Activated naive CD4-positive, alpha-beta T cell treated with anti-CD3 and anti-CD28 coated beads, Interleukin-2, amount 50 U/mL, for 24 hours (primary cell): Measurements from ENCODE around the gene CNN1.
"Not testable (repeated sequence)": the region's sequence is repeated elsewhere in the genome, so short reads cannot be mapped to it uniquely, and the experiment has no call there.

Source experiments
- H3K27ac Mint-ChIP-seq: one replicate; pipeline ENCODE4 v1.8.0; 2021; ENCODE audit warnings: mild to moderate bottlenecking, mixed read lengths
- H3K27me3 Mint-ChIP-seq: one replicate; pipeline ENCODE4 v1.8.0; 2021; ENCODE audit warnings: mixed read lengths
- H3K36me3 Mint-ChIP-seq: one replicate; pipeline ENCODE4 v1.8.0; 2021; ENCODE audit warnings: mixed read lengths
- H3K4me1 Mint-ChIP-seq: one replicate; pipeline ENCODE4 v1.8.0; 2021; ENCODE audit warnings: mixed read lengths
- H3K4me3 Mint-ChIP-seq: one replicate; pipeline ENCODE4 v1.8.0; 2021; ENCODE audit warnings: mild to moderate bottlenecking, mixed read lengths
- H3K9me3 Mint-ChIP-seq: one replicate; pipeline ENCODE4 v1.8.0; 2021; ENCODE audit warnings: mixed read lengths

CNN1 gene

DNA sequence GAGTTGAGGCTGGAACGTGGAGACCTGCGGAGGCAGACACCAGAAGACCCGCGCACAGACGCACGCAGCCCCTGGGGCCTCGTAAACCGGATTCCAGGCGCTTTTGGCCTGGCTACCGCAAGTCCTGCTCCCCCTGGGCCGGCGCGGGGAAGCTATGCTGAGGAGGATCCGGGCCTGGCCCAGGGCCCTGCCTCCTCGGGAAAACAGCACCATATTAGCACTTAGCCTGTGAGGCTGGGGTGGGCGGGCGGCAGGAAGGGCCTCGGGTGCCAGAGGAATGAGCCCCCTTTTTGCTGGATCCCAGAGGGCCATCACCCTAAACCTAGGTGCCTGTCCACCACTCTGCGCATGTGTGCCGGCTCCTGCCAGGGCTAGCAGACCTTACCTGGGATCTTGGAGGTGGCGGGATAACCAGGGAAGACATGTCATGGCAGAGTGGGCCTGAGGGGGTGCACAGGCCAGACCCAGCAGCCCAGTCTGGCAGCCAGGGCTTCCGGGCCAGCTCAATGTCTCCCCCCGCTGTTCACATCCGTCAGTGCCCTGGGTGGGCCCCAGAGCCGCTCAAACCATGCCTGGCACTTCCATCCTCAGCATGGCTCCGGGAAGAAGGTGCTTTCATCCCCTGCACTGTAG lies 13.1 kb downstream of the CNN1 start:
- no peak overlapping the region for H3K4me3 Mint-ChIP-seq
- H3K36me3 Mint-ChIP-seq, result peaks cover under 1% of the 10 kb centered on the region
- no peaks in the 10 kb centered on the region for H3K9me3 Mint-ChIP-seq

DNA sequence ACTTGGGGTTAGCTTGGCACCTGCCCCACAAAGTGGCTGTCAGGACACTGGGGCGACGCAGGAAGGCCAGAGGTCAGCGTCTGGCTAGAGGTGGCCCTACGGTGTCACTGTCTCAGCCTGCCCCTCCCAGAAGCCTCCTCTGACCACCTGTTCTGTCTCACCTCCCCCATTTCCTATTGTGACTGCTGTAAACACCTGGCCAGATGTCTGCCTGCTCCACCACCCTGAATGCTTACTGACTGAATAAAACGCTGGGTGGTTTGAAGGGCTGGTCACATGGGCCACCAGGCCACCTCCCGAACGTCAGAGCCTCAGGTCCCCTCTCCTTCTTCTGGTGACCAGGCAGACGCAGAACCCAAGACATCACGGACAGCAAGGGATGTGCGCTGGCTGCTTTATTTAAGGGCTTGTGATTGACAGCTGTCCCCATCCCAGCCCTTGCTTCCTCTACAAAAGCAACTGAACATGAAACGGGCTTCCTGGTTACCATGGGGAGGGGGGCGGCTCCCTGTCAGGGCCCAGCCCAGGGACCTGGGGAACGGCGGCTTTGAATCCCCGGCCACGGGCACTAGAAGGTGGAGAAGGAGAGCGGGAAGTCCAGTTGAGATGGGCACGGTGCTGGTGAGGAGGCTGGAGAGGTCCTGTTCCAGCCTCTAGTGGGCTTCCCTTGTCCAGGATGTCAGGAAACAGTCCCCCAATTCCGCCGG lies 14.2 kb downstream of the CNN1 start:
- H3K27ac Mint-ChIP-seq, result no peak overlapping the region
- peaks cover 2% of the 10 kb centered on the region for H3K36me3 Mint-ChIP-seq
- no peaks in the 10 kb centered on the region for H3K9me3 Mint-ChIP-seq
- H3K4me3 Mint-ChIP-seq, result no peak overlapping the region
- no peaks in the 10 kb centered on the region for H3K27me3 Mint-ChIP-seq
- H3K4me1 Mint-ChIP-seq, result peaks cover 22% of the 10 kb centered on the region

More for the DNA sequence above, 13.1 kb downstream of the CNN1 start:
- Mint-ChIP-seq H3K4me1 (peaks cover 14% of the 10 kb centered on the region), H3K27ac (no peak overlapping the region), H3K27me3 (no peaks in the 10 kb centered on the region)

DNA sequence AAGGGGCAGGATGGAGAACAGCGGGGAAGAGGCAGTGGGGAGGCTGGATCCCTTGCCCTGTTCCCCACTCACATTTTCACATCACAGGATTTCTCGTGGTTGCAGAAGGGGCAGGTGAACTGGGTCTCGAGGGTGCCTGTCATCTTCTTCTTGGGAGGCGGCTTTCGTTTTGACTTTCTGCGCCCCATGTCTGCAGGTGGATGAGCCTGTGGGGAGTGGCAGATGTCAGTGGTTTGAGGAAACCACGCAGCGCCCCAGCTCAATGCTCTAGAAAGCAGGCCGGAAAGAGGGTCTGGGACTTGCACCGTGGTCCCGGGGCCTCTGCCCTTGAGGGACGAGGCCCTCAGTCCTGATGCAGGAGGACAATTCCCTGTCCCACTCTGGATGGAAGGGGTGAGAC lies 15.5 kb downstream of the CNN1 start:
- Mint-ChIP-seq H3K36me3 (peaks cover 2% of the 10 kb centered on the region), H3K9me3 (no peaks in the 10 kb centered on the region), H3K4me3 (no peak overlapping the region), H3K27me3 (no peaks in the 10 kb centered on the region), H3K4me1 (peaks cover 29% of the 10 kb centered on the region), H3K27ac (peak overlapping the region; percentile 41)

DNA sequence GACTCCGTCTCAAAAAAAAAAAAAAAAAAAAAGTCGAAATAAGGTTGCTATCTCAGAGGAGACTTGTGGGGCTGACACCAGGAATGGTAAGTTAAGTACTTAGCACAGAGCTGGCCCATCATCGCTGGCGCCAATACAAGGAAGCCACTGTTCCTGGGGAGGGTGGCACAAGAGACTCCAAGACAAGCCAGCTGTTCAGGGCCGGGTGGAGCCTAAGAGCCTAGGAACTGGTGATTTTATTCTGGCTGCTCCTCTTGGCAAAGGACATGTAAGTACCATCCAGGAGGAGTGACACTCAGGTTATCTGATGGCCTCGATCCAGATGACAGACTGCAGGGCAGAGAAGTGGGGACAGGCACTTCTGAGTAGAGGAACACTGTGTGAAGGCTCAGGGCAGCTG lies 16.6 kb downstream of the CNN1 start:
- Mint-ChIP-seq H3K9me3 (no peaks in the 10 kb centered on the region), H3K4me1 (peaks cover 36% of the 10 kb centered on the region), H3K27ac (peak overlapping the region; percentile 37), H3K4me3 (no peak overlapping the region), H3K36me3 (peaks cover 2% of the 10 kb centered on the region), H3K27me3 (no peaks in the 10 kb centered on the region)

DNA sequence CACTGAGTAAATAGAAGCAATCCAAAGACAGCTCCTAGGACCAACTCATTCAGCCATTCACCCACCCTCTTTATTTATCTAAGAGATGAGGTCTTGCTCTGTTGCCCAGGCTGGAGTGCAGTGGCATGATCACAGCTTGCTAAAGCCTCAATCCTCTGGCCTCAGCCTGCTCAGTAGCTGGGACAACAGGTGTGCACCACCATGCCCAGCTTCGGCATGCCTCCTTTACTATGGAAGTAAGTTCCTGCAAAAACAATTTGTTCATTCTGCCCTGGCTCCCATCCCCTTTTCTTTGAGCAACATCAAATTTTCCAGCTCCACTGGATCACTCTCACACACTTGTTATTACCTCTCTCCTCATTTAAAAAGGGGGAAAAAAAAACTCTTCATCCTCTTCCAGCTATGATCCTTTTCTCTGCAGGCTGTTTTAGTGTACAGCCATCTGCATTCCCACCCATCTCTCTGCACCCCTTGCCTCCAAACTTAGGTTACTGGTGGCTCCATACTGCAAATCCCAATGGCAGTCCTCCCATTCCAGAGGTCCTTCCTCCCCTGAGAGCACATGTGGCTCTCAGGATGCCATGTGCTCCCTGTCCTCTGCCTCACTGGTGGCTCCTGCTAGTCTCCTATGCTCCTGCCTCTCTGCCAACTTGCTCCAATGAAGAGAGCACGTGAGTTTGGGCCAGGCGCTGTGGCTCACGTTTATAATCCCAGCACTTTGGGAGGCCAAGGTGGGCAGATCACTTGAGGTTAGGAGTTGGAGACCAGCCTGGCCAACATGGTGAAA lies 18.2 kb downstream of the CNN1 start:
- Mint-ChIP-seq H3K9me3 (no peaks in the 10 kb centered on the region), H3K27me3 (no peaks in the 10 kb centered on the region), H3K4me1 (peaks cover 43% of the 10 kb centered on the region), H3K36me3 (peaks cover 2% of the 10 kb centered on the region), H3K4me3 (peak overlapping the region; percentile 60), H3K27ac (no peak overlapping the region)

DNA sequence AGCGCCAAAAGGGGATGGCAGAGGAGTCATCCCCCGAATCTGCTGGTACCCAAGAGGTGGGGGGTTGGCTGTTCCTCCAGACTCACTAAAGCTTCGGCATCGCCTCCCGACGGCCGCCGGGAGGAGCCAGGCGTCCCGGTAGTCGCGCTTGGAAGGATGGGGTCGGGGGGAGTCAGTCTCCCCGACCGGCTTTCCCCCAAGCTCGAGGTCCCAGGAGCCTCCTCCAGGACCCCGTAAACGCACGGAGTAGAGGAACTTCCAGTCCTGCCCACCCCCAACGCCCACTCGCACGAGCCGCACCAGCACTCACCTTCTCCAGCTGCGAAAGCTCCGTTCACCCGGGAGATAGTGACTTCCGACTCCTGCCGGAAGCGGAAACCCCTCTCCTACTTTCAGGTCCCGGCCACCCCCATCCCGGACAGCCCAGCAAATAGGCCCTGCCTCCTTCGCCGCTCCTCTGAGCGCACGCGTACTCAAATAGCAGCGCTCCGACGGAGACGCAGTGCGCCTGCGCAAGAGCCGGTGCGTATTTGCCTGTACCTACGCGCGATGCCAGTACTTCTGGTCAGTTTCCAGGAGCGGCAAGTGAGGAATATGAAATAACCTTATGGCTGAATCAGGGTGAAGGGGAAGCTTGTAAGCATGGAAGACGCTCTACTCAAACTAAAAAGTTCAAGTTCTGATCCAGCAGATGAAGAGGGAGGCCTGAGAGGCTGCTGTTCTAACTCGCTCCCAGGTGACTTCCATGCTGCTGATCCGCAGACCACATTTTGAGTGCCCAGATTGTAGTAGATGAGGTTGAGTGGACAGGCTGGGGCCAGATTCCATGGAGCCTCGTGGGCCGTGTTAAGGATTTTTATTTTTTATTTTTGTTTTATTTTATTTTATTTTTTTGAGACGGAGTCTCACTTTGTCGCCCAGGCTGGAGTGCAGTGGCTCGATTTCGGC lies 20.5 kb downstream of the CNN1 start, which contains the start of gene ELOF1:
Gene ELOF1, minus strand, starts transcription at position 350 of the 948 bp plus-strand sequence. CDS start 4,883 bp downstream, outside the sequence.
- peaks cover 2% of the 10 kb centered on the region for H3K36me3 Mint-ChIP-seq
- no peaks in the 10 kb centered on the region for H3K27me3 Mint-ChIP-seq
- H3K4me1 Mint-ChIP-seq, result peaks cover 42% of the 10 kb centered on the region
- H3K9me3 Mint-ChIP-seq, result no peaks in the 10 kb centered on the region
- peak within 1 kb of the TSS; percentile 98 for H3K4me3 Mint-ChIP-seq
- H3K27ac Mint-ChIP-seq, result peak within 1 kb of the TSS; percentile 99

DNA sequence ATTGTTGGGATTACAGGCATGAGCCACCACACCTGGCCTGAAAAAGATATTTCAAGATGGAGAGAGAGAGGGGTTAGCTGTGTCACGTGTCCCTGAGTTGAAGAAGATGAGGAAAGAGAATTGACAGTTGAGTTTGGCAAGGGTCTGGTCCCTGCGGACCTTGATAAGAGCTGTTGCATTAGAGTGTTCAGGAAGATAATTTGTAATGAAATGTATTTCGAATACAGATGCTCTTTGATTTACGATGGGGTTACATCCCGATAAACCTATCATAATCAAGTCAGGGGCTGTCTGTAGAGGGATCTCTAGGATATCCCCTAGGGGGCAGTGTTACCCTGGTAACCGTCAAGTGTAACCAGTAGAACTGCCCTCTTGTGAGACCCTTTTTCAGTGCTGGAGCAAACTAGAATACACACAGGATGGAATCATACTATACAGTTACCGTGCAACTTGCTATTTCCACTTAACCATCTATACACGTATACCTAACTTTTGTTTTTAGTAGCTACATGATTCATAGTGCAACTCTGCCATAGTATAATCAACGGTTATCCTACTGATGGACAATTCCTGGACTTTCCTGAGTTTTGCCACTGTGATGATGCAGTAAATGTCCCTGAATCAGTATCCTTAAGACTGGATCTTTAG lies 21.9 kb downstream of the CNN1 start:
- peak overlapping the region; percentile 0 for H3K27ac Mint-ChIP-seq
- H3K4me1 Mint-ChIP-seq, result peaks cover 37% of the 10 kb centered on the region
- peak overlapping the region; percentile 98 for H3K4me3 Mint-ChIP-seq
- H3K36me3 Mint-ChIP-seq, result peaks cover 2% of the 10 kb centered on the region
- H3K9me3 Mint-ChIP-seq, result no peaks in the 10 kb centered on the region
- H3K27me3 Mint-ChIP-seq, result no peaks in the 10 kb centered on the region

DNA sequence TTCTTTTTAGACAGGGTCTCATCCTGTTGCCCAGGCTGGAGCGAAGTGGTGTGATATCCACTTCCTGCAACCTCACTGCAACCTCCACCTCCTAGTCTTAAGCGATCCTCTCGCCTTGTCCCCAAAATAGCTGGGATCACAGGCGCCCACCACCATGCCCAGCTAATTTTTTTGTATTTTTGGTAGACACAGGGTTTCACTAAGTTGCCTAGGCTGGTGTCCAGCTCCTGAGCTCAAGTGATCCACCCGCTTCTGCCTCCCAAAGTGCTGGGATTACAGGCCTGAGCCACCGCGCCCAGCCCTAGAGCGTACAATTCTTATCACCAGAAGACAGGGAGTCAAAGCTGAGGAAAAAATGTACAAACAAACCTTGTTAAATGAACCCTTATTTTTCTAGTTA lies 24.9 kb downstream of the CNN1 start:
- Mint-ChIP-seq H3K27me3 (no peaks in the 10 kb centered on the region), H3K9me3 (no peaks in the 10 kb centered on the region), H3K4me1 (peaks cover 18% of the 10 kb centered on the region), H3K4me3 (no peak overlapping the region), H3K36me3 (no peaks in the 10 kb centered on the region), H3K27ac (no peak overlapping the region)

DNA sequence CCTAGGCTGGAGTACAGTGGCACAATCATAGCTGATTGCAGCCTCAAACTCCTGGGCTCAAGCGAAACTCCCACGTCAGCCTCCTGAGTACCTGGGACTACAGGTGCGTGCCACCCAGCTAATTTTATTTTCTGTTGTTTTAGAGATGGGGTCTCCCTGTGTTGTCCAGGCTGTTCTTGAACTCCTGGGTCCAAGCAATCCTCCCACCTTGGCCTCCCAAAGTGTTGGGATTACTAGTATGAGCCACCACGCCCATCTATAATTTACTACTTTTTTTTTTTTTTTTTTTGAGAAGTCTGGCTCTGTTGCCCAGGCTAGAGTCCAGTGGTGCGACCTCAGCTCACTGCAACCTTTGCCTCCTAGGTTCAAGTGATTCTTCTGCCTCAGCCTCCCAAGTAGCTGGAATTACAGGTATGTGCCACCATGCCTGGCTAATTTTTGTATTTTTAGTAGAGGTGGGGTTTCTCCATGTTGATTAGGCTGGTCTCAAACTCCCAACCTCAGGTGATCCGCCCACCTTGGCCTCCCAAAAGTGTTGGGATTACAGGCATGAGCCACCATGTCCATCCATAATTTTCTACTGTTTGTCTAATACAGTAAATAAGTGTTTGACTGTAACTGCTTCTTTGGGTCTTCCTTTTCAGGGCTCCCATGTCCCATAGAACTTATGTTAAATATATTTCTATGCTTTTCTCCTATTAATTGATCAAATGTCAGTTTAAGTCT lies 25.6 kb downstream of the CNN1 start:
- H3K9me3 Mint-ChIP-seq, H3K27me3 Mint-ChIP-seq, H3K36me3 Mint-ChIP-seq, H3K4me3 Mint-ChIP-seq, H3K27ac Mint-ChIP-seq: not testable (repeated sequence)
- H3K4me1 Mint-ChIP-seq, result peaks cover 15% of the 10 kb centered on the region

DNA sequence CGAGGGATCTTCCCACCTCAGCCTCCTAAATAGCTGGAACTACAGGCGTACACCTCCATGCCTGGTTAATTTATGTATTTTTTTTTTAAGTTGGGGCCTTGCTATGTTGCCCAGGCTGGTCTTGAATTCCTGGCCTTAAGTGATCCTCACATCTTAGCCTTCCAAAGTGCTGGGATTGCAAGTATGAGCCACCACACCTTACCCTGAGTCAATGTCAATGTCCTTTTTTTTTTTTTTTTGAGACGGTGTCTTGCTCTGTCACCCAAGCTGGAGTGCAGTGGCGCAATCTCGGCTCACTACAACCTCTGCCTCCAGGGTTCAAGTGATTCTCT lies 27.0 kb downstream of the CNN1 start:
- H3K27ac Mint-ChIP-seq, H3K4me1 Mint-ChIP-seq, H3K36me3 Mint-ChIP-seq, H3K9me3 Mint-ChIP-seq, H3K4me3 Mint-ChIP-seq, H3K27me3 Mint-ChIP-seq: not testable (repeated sequence)

DNA sequence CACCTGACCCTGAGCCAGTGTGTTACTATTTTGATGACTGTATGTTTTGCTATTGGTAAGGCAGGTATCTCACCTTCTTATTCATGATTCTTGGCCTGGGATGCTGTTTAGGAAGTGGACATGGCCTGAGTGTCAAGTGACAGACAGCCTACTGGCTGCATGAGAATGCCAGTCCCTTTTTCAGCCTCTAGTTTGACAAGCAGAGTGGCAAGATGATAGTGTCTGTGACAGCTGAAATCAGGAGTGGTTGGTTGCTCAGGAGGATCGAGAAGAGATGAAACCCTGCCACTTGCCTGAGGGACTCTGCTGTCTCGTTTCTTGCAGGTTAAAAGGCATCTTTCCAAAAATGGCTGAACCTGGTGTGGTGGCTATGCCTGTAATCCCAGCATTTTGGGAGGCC lies 27.5 kb downstream of the CNN1 start:
- H3K27me3 Mint-ChIP-seq, result no peaks in the 10 kb centered on the region
- no peak overlapping the region for H3K27ac Mint-ChIP-seq
- H3K36me3 Mint-ChIP-seq, result no peaks in the 10 kb centered on the region
- peaks cover 3% of the 10 kb centered on the region for H3K4me1 Mint-ChIP-seq
- H3K9me3 Mint-ChIP-seq, result no peaks in the 10 kb centered on the region
- no peak overlapping the region for H3K4me3 Mint-ChIP-seq

DNA sequence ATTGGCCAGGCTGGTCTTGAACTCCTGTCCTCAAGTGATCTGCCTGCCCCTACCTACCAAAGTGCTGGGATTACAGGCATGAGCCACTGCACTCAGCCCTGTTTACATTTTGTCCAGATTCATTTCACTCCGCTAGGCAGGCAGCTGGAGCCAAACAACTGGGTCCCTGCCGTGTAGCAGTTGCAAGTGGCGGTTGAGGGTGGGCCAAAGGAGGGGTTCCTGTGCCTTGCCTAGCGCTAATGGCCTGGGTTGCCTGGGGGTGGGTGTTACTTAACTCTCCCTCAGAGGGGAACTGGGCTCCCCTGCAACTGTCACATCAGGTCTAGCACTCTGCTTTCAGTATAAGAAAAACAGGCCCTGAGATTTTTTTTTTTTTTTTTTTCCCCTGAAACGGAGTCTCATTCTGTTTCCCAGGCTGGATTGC lies 31.4 kb downstream of the CNN1 start:
- Mint-ChIP-seq H3K27ac (no peak overlapping the region), H3K4me1 (no peaks in the 10 kb centered on the region), H3K36me3 (no peaks in the 10 kb centered on the region), H3K9me3 (no peaks in the 10 kb centered on the region), H3K27me3 (no peaks in the 10 kb centered on the region), H3K4me3 (no peak overlapping the region)

DNA sequence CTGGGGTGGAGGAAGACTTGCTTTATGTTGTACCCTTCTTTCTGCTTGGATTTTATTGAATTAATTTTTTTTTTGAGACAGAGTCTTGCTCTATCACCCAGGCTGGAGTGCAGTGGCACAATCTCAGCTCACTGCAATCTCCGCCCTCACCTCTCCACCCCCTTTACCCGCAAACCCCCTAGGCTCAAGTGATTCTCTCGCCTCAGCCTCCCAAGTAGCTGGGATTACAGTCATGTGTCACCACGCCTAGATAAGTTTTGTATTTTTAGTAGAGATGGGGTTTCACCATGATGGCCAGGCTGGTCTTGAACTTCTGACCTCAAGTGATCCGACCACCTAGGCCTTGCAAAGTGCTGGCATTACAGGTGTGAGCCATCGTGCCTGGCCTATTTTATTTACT lies 34.7 kb downstream of the CNN1 start:
- not testable (repeated sequence) for H3K4me3 Mint-ChIP-seq, H3K9me3 Mint-ChIP-seq, H3K36me3 Mint-ChIP-seq, H3K27ac Mint-ChIP-seq, H3K4me1 Mint-ChIP-seq, H3K27me3 Mint-ChIP-seq

DNA sequence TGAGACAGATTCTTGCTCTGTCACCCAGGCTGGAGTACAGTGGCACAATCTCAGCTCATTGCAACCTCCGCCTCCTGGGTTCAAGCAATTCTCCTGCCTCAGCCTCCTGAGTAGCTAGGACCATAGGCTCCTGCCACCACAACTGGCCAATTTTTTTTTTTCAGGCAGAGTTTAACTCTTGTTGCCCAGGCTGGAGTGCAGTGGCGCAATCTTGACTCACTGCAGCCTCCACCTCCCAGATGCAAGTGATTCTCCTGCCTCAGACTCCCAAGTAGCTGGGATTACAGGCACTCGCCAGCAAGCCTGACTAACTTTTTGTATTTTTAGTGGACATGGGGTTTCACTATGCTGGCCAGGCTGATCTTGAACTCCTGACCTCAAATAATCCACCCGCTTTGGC lies 35.1 kb downstream of the CNN1 start:
- H3K27me3 Mint-ChIP-seq, H3K9me3 Mint-ChIP-seq, H3K4me1 Mint-ChIP-seq, H3K27ac Mint-ChIP-seq, H3K4me3 Mint-ChIP-seq, H3K36me3 Mint-ChIP-seq: not testable (repeated sequence)
